ENCODE results near the gene ACOX3.
"Not testable (repeated sequence)": the region's sequence is repeated elsewhere in the genome, so short reads cannot be mapped to it uniquely, and the experiment has no call there.

Gene ACOX3

DNA sequence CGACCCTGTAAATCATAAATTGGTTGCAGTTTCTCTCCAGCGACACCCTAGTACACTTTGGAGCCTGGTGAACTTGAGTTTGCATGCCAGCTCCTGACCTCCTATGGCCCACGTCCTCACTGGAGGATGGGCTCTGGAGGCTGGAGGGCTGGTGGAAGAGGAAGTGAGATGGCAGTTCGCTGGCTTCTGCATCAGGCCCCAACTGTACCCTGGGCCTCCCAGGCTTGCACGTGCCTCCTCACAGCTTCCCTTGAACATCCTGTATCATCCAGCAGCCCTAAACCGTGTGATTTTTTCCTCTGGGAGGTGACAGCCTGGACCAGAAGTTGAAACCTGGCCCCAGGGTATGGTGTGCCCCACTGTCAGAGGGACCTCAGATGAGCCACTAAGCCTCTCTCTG lies 92.5 kb downstream of the ACOX3 start:
- no peak for DNase-seq

- no peak for DNase-seq
Measured at GRCh38 chr4:8347660-8348059, 92.9 kb downstream of the ACOX3 start.

DNA sequence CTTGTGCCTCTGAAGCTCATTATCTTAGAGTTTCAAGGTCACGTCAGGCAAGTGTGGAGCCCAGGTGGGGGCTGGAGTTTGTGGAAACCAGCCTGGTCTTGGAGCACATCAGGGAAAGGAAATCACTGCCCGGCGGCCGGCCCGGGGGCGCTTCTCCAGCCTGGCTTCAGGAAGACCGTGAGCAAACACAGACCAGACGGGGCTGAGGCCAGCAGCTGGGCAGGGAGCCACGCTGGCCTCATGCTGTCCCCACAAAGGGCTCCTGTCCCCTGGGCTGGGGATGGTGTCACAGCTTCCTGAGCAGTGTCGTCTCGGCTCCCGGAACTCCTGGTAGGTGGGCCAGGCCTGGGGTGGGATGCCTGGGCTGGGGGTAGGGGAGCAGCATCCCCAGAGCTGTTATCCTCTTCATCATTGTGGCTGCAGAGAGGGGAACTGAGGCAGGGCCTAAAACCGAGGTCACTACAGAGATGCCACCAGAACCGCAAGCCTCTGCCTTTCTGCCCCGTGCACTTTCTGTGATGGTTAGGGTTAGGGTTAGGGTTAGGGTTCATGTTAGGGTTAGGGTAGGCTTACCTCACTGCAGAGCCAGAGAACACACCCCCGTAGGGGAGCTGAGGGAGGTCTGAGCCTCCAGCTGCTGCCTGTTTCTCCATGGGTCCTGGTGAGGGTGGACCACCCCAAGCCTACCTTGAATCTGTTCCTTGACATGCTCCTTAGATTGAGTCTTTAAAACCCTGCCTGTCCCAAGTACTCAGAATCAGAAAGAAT lies 93.5 kb downstream of the ACOX3 start:
- no peak for DNase-seq

- no peak for DNase-seq
Measured at GRCh38 chr4:8345946-8346814, 94.3 kb downstream of the ACOX3 start.

GRCh38 chr4:8345053-8345945 lies 95.2 kb downstream of the ACOX3 start:
- no peak for DNase-seq

- no peak for DNase-seq
Measured at GRCh38 chr4:8344377-8344776, 96.1 kb downstream of the ACOX3 start.

DNA sequence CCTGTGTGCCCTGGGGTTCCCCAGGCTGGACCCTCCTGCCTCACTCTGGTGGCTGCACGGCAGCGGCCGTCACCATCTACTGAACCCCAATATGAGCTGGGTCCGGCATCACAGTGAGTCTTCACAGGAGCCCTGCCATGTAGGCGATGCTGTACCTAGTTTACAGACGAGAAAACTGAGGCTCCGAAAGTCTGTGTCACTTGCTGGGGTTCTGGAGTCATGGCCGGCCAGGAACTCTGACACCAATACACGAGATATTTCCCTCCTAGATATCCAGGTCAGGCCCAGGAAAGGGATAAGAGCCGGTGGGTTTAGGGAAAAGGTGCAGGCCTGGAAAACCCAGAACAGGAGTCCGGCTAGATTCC lies 96.6 kb downstream of the ACOX3 start:
- DNase-seq: no peak

GRCh38 chr4:8343262-8343966 lies 97.1 kb downstream of the ACOX3 start:
- DNase-seq: no peak

- no peak for DNase-seq
Measured at GRCh38 chr4:8342651-8343261, 97.8 kb downstream of the ACOX3 start.

DNA sequence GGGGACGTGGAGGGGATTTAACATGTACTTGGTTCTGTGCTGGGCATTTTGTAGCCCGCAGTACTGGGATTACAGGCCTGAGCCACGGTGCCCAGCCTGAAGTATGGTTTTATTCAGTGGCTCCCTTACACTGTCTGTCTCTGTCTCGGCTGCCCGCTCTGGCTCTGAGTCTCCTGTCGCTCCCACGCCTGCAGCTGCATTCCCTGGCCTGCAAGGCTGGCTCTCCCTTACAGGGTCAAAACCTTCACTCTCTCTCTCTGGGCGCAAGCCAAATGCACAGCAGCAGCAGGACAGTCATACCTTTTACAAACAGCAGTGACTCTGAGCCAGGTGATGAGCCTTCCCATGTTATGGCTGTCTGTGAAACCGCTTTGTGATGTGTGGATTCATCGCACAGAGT lies 98.8 kb downstream of the ACOX3 start:
- DNase-seq: no peak

GRCh38 chr4:8341281-8341680 lies 99.2 kb downstream of the ACOX3 start:
- DNase-seq: not testable (repeated sequence)

- no peak for DNase-seq
Measured at GRCh38 chr4:8340781-8341241, 99.7 kb downstream of the ACOX3 start.

GRCh38 chr4:8338351-8338961 lies 102.1 kb downstream of the ACOX3 start:
- DNase-seq: no peak

GRCh38 chr4:8336412-8337075 lies 104.0 kb downstream of the ACOX3 start:
- DNase-seq: no peak

DNA sequence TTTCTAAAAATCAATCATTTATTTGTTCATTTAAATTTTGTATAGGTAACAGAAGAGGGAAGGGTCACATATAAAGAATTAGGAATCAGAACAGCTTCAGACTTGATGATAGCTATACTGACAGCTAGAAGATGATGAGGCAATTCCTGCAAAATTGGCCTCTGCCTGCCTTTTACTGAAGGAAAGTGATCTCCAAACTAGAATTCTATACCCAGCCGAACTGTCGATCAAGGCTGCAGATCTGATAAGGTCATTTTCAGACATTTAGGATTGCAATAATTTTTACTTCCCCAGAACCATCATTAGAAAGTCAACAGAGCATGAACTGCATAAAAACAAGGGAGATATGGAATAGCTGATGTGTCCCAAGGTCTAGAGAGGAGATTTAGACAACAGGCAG lies 104.7 kb downstream of the ACOX3 start:
- no peak for DNase-seq

DNA sequence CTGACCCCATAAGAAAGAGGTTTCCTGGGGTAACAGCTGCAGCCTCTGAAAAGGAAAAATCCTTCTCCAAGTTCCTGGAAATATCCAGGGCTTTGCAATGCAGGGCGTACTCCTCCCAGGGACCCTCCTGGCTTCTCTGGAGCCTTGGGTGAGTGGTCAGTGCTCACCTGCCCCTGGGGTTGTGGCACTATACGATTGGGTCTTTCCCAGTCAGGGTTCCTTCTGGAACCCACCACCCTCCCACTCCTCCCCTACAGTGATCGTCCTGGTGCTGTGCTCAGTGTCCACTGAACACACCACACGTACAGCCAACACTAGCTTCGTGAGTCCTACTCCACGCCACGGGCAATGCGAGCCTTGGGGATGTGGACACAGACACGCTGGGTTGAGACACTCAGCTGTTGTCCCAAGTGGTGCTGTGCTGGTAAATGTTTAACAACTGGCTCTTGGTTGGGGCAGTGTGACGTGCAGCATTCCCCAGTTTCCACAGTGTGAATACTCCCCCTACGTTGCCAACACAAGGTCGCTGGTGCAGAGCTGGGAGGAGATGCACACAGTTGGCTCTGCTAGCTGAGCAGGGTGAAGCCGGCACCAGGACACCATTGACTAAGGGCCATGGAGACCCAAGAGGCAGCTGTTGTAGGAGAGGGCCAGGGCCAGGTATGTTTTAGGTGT lies 105.6 kb downstream of the ACOX3 start:
- DNase-seq: no peak

GRCh38 chr4:8333726-8334460 lies 106.6 kb downstream of the ACOX3 start:
- DNase-seq: no peak

GRCh38 chr4:8332891-8333331 lies 107.6 kb downstream of the ACOX3 start:
- DNase-seq: no peak

GRCh38 chr4:8332038-8332857 lies 108.3 kb downstream of the ACOX3 start:
- no peak for DNase-seq

All from activated CD4-positive, alpha-beta T cell treated with anti-CD3 and anti-CD28 coated beads for 1 hour (primary cell).